ENCODE results near the gene WNT16. TPM values are rescaled to one million over a fixed set of nuclear protein-coding genes. Genes with fewer than 3 reads are reported as not detected.

The WNT16 gene
- total RNA-seq, 1 donor from 2014 or later: not detected

DNA sequence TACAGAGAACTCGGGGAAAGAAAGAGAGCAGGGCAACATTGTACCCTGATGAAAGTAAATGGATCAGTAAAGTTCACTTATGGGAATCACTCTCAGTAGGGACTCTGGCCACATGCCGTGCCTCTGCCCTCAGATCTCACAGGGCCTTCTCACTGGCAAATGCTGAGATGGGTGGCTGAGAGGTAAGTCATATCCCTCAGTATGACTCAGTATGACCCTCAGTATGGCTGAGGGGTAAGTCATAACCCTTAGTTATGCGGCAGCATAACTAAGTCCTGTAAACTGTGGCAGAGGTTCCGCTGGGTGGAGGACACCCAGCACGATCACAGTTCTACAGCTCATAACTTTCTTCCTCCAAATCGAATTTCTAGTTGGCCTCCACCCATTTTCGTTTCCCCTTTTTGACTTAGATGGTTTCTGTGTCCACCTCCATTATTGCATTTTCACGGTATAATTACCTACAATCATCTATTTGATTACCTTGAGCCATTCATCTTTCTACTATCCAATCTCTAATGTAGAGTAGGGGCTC is 26.5 kb upstream of the WNT16 start:
- TF ChIP-seq, protein P1, sequence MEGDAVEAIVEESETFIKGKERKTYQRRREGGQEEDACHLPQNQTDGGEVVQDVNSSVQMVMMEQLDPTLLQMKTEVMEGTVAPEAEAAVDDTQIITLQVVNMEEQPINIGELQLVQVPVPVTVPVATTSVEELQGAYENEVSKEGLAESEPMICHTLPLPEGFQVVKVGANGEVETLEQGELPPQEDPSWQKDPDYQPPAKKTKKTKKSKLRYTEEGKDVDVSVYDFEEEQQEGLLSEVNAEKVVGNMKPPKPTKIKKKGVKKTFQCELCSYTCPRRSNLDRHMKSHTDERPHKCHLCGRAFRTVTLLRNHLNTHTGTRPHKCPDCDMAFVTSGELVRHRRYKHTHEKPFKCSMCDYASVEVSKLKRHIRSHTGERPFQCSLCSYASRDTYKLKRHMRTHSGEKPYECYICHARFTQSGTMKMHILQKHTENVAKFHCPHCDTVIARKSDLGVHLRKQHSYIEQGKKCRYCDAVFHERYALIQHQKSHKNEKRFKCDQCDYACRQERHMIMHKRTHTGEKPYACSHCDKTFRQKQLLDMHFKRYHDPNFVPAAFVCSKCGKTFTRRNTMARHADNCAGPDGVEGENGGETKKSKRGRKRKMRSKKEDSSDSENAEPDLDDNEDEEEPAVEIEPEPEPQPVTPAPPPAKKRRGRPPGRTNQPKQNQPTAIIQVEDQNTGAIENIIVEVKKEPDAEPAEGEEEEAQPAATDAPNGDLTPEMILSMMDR (IDR thresholded peaks at IDR 0.05): no peak
- intact Hi-C loops (cut with DNase I): no loop called here
- no peaks in the 10 kb centered on the region for H3K9me3 ChIP-seq
- no peak for DNase-seq
- H3K27ac ChIP-seq: no peak overlapping the region
- no peaks in the 10 kb centered on the region for H3K4me1 ChIP-seq
- no peak for ATAC-seq
- H3K4me3 ChIP-seq: no peak overlapping the region
- H3K27me3 ChIP-seq (ENCODE audit: low read depth): no peaks in the 10 kb centered on the region
- no peaks in the 10 kb centered on the region for H3K36me3 ChIP-seq

GRCh38 chr7:121303422-121304101 is 25.2 kb upstream of the WNT16 start:
- TF ChIP-seq, protein P1 (IDR thresholded peaks at IDR 0.05): no peak
- intact Hi-C loops (cut with DNase I): no loop called here
- DNase-seq (no peak), ATAC-seq (no peak)
- H3K27me3 ChIP-seq (ENCODE audit: low read depth): no peaks in the 10 kb centered on the region
- no peaks in the 10 kb centered on the region for H3K4me1 ChIP-seq
- no peak overlapping the region for H3K27ac ChIP-seq
- H3K36me3 ChIP-seq: no peaks in the 10 kb centered on the region
- H3K9me3 ChIP-seq: no peaks in the 10 kb centered on the region
- no peak overlapping the region for H3K4me3 ChIP-seq

- Histone ChIP-seq H3K9me3 (no peaks in the 10 kb centered on the region), H3K27ac (no peak overlapping the region), H3K27me3 (ENCODE audit: low read depth) (no peaks in the 10 kb centered on the region), H3K36me3 (no peaks in the 10 kb centered on the region), H3K4me1 (no peaks in the 10 kb centered on the region), H3K4me3 (no peak overlapping the region)
- intact Hi-C loops (cut with DNase I): no loop called here
- TF ChIP-seq, protein P1 (IDR thresholded peaks at IDR 0.05): no peak
- DNase-seq: no peak
- ATAC-seq: no peak
Measured at GRCh38 chr7:121304102-121304658, 24.6 kb upstream of the WNT16 start.

DNA sequence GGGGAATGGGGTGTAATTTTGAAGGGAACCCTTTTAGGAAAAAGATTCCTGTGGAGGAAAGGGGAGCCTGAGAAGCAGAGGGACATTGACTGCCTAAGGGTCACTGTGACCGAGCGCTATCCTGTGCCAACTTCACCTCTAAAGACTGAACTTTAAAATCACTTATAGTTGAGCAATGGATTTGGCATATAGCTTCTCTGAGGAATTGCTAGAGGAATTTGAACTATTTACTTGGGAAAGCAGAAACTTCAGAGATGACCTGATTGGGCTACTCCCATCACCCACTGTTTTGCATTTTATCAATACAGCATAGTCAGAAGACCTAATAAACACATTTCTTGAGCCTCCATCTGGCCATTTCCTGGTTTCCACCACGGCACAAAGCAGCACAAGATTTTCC is 23.7 kb upstream of the WNT16 start:
- ATAC-seq: no peak
- H3K27ac ChIP-seq: no peak overlapping the region
- no peaks in the 10 kb centered on the region for H3K4me1 ChIP-seq
- TF ChIP-seq, protein P1 (IDR thresholded peaks at IDR 0.05): no peak
- H3K36me3 ChIP-seq: no peaks in the 10 kb centered on the region
- H3K4me3 ChIP-seq: no peak overlapping the region
- no peak for DNase-seq
- H3K9me3 ChIP-seq: no peaks in the 10 kb centered on the region
- no peaks in the 10 kb centered on the region for H3K27me3 ChIP-seq (ENCODE audit: low read depth)
- intact Hi-C loops (cut with DNase I): no loop called here

GRCh38 chr7:121306565-121306964 is 22.2 kb upstream of the WNT16 start:
- Histone ChIP-seq H3K4me1 (no peaks in the 10 kb centered on the region), H3K9me3 (no peaks in the 10 kb centered on the region), H3K36me3 (no peaks in the 10 kb centered on the region), H3K27me3 (ENCODE audit: low read depth) (no peaks in the 10 kb centered on the region), H3K4me3 (no peak overlapping the region), H3K27ac (no peak overlapping the region)
- ATAC-seq: no peak
- TF ChIP-seq, protein P1 (IDR thresholded peaks at IDR 0.05): no peak
- no peak for DNase-seq
- intact Hi-C loops (cut with DNase I): no loop called here
